Measurements from ENCODE around the gene SLC6A17.

SLC6A17 gene

GRCh38 chr1:110218739-110219138 lies 68.4 kb downstream of the SLC6A17 start:
- no peaks in the 10 kb centered on the region for H4K20me1 ChIP-seq (ENCODE audit: insufficient read depth, low read length)
- no peaks in the 10 kb centered on the region for H3K9me3 ChIP-seq (ENCODE audit: low read length)
- no peak overlapping the region for H3K9ac ChIP-seq (ENCODE audit: low read length)
- TF ChIP-seq EZH2 (IDR thresholded peaks at IDR 0.05; ENCODE audit: borderline replicate concordance, low read length): no peak
- no peak for TF ChIP-seq CTCF (IDR thresholded peaks at IDR 0.05; ENCODE audit: low read length)
- H3K36me3 ChIP-seq (ENCODE audit: insufficient read depth, low read length): no peaks in the 10 kb centered on the region
- H3K9me2 ChIP-seq (ENCODE audit: low read depth, low read length): no peaks in the 10 kb centered on the region
- no peaks in the 10 kb centered on the region for H3K27me3 ChIP-seq (ENCODE audit: insufficient read depth, low read length)
- no peaks in the 10 kb centered on the region for H3F3A ChIP-seq (ENCODE audit: insufficient read depth, low read length)
- no peak overlapping the region for H2AFZ ChIP-seq (ENCODE audit: low read length)
- H3K79me2 ChIP-seq (ENCODE audit: insufficient read depth, low read length): no peaks in the 10 kb centered on the region
- no peak overlapping the region for H3K4me3 ChIP-seq (ENCODE audit: low read depth, low read length, poor library complexity, severe bottlenecking)
- no peaks in the 10 kb centered on the region for H3K4me1 ChIP-seq (ENCODE audit: insufficient read depth, low read length, severe bottlenecking)
- no peak overlapping the region for H3K4me2 ChIP-seq (ENCODE audit: low read length)
- no peak overlapping the region for H3K27ac ChIP-seq (ENCODE audit: low read depth, low read length, poor library complexity, severe bottlenecking)

GRCh38 chr1:110220324-110220723 lies 70.0 kb downstream of the SLC6A17 start:
- no peak overlapping the region for H2AFZ ChIP-seq (ENCODE audit: low read length)
- H3K4me3 ChIP-seq (ENCODE audit: low read depth, low read length, poor library complexity, severe bottlenecking): no peak overlapping the region
- H3K9me3 ChIP-seq (ENCODE audit: low read length): no peaks in the 10 kb centered on the region
- H4K20me1 ChIP-seq (ENCODE audit: insufficient read depth, low read length): no peaks in the 10 kb centered on the region
- no peaks in the 10 kb centered on the region for H3K27me3 ChIP-seq (ENCODE audit: insufficient read depth, low read length)
- no peak overlapping the region for H3K9ac ChIP-seq (ENCODE audit: low read length)
- H3K79me2 ChIP-seq (ENCODE audit: insufficient read depth, low read length): no peaks in the 10 kb centered on the region
- no peak overlapping the region for H3K4me2 ChIP-seq (ENCODE audit: low read length)
- TF ChIP-seq CTCF (IDR thresholded peaks at IDR 0.05; ENCODE audit: low read length) (no peak), EZH2 (IDR thresholded peaks at IDR 0.05; ENCODE audit: borderline replicate concordance, low read length) (no peak)
- H3K9me2 ChIP-seq (ENCODE audit: low read depth, low read length): no peaks in the 10 kb centered on the region
- H3F3A ChIP-seq (ENCODE audit: insufficient read depth, low read length): no peaks in the 10 kb centered on the region
- no peaks in the 10 kb centered on the region for H3K4me1 ChIP-seq (ENCODE audit: insufficient read depth, low read length, severe bottlenecking)
- H3K27ac ChIP-seq (ENCODE audit: low read depth, low read length, poor library complexity, severe bottlenecking): no peak overlapping the region
- no peaks in the 10 kb centered on the region for H3K36me3 ChIP-seq (ENCODE audit: insufficient read depth, low read length)

GRCh38 chr1:110221119-110221518 lies 70.8 kb downstream of the SLC6A17 start:
- Histone ChIP-seq H3K27me3 (ENCODE audit: insufficient read depth, low read length) (no peaks in the 10 kb centered on the region), H3K79me2 (ENCODE audit: insufficient read depth, low read length) (no peaks in the 10 kb centered on the region), H2AFZ (ENCODE audit: low read length) (no peak overlapping the region), H3K9ac (ENCODE audit: low read length) (no peak overlapping the region), H3K27ac (ENCODE audit: low read depth, low read length, poor library complexity, severe bottlenecking) (no peak overlapping the region), H3K4me3 (ENCODE audit: low read depth, low read length, poor library complexity, severe bottlenecking) (no peak overlapping the region), H3F3A (ENCODE audit: insufficient read depth, low read length) (no peaks in the 10 kb centered on the region), H3K4me1 (ENCODE audit: insufficient read depth, low read length, severe bottlenecking) (no peaks in the 10 kb centered on the region), H4K20me1 (ENCODE audit: insufficient read depth, low read length) (no peaks in the 10 kb centered on the region), H3K4me2 (ENCODE audit: low read length) (no peak overlapping the region), H3K9me2 (ENCODE audit: low read depth, low read length) (no peaks in the 10 kb centered on the region), H3K36me3 (ENCODE audit: insufficient read depth, low read length) (no peaks in the 10 kb centered on the region), H3K9me3 (ENCODE audit: low read length) (no peaks in the 10 kb centered on the region)
- TF ChIP-seq EZH2 (IDR thresholded peaks at IDR 0.05; ENCODE audit: borderline replicate concordance, low read length) (no peak), CTCF (IDR thresholded peaks at IDR 0.05; ENCODE audit: low read length) (no peak)
